Esophagus squamous epithelium (tissue), 5 donors: ENCODE measurements around the gene MT1M. TPM values are rescaled to one million over a fixed set of nuclear protein-coding genes. Genes with fewer than 3 reads are reported as not detected.

Experiments used
- DNase-seq: peaks from one replicate; lab custom pipeline; 2025; lab: John Stamatoyannopoulos, UW
- H3K27ac ChIP-seq, 4 donors: fragments of 200-600 bp; sonication (generic); one replicate each; pipeline ENCODE4 v1.5.1; 2016 to 2019; ENCODE audit warnings: mild to moderate bottlenecking in 1 of 4
- H3K27me3 ChIP-seq, 4 donors: fragments of 200-600 bp; sonication (generic); 1 replicate in 3 of 4; 2 replicates in 1 of 4; pipeline versions ENCODE4 v1.5.1 to v1.6.0; 2017 to 2021; ENCODE audit warnings: antibody characterized with exemption in 1 of 4
- H3K36me3 ChIP-seq, 3 donors: fragments of 200-600 bp; sonication (generic); one replicate each; pipeline ENCODE4 v1.5.1; 2016 to 2019
- H3K4me1 ChIP-seq, 3 donors: fragments of 200-600 bp; sonication (generic); one replicate each; pipeline ENCODE4 v1.5.1; 2017 to 2019
- H3K4me3 ChIP-seq, 4 donors: fragments of 200-600 bp; sonication (generic); 1 replicate in 3 of 4; 2 replicates in 1 of 4; pipeline ENCODE4 v1.5.1; 2016 to 2019; ENCODE audit warnings: mild to moderate bottlenecking in 2 of 4, moderate library complexity in 1 of 4
- H3K9me3 ChIP-seq, 3 donors: fragments of 200-600 bp; sonication (generic); one replicate each; pipeline ENCODE4 v1.5.1; 2016 to 2019
- POLR2A ChIP-seq, 4 donors: fragments of 450-650 bp; IDR thresholded peaks; one replicate each; pipeline ENCODE4 v1.6.1; 2017; ENCODE audit warnings: antibody characterized with exemption in 4 of 4, mild to moderate bottlenecking in 4 of 4, moderate library complexity in 3 of 4
- WGBS, 2 donors: methylation state at CpG; one replicate each; pipeline ENCODE4 v1.1.5; 2018; 5-methylcytosine and 5-hydroxymethylcytosine counted together
- intact Hi-C: fragments of 100-400 bp; cut with DNase I; formaldehyde crosslinking; loops from one replicate; pipeline ENCODE4 v1.15.0; 2022
- total RNA-seq, 4 donors: library from RNA; depleted of rRNA; stranded (reverse); fragments of >200 nt; gene quantifications; one replicate each; pipeline ENCODE4 v1.1.0, GENCODE V29; 2016
- TF ChIP-seq, protein P1 (sequence below), 6 experiments: fragments of 450-650 bp in 4 of 6; fragments of 200-600 bp in 2 of 6; sonication (generic) in 2 of 6; IDR thresholded peaks; one replicate each; pipeline ENCODE4 v1.5.1; 2016 to 2019; ENCODE audit warnings: antibody characterized with exemption in 6 of 6, mild to moderate bottlenecking in 4 of 6, moderate library complexity in 4 of 6
- donor health status: DM: yes; HTN: yes; CAD: no.

MT1M gene
- total RNA-seq, 4 donors from 2014 or later = 0.57 to 7.4 (median 4.8) TPM; not detected in 1

DNA sequence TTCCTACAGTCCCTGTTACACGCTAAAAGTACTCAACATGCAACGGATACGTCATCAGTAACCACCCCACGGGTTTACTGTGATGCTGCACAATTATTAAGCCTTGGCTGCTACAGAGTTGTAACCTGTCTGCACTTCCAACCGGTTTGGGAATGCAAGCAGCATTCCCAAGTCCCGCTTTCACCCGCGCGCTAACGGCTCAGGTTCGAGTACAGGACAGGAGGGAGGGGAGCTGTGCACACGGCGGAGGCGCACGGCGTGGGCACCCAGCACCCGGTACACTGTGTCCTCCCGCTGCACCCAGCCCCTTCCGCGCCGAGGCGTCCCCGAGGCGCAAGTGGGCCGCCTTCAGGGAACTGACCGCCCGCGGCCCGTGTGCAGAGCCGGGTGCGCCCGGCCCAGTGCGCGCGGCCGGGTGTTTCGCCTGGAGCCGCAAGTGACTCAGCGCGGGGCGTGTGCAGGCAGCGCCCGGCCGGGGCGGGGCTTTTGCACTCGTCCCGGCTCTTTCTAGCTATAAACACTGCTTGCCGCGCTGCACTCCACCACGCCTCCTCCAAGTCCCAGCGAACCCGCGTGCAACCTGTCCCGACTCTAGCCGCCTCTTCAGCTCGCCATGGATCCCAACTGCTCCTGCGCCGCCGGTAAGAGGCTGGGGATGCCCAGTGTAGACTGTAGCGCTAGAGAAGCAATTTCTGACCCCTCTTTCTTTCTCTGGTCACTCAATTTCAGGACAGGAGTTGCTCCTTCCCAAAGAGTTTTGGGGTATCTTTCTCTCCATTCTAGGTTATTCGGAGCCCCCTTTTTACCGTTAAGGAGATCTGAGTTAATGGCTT is 24.2 kb upstream of the MT1M start, which contains the start of gene MT2A:
Gene MT2A, plus strand, starts transcription at position 542 of the 833 bp plus-strand sequence. Its CDS starts 72 bp downstream, at position 614.
- peak; percentile 62 for DNase-seq
- 4 to 6% methylated on average over 16 to 23 of the region's 62 CpGs for WGBS, 2 donors
- TF ChIP-seq, protein P1, sequence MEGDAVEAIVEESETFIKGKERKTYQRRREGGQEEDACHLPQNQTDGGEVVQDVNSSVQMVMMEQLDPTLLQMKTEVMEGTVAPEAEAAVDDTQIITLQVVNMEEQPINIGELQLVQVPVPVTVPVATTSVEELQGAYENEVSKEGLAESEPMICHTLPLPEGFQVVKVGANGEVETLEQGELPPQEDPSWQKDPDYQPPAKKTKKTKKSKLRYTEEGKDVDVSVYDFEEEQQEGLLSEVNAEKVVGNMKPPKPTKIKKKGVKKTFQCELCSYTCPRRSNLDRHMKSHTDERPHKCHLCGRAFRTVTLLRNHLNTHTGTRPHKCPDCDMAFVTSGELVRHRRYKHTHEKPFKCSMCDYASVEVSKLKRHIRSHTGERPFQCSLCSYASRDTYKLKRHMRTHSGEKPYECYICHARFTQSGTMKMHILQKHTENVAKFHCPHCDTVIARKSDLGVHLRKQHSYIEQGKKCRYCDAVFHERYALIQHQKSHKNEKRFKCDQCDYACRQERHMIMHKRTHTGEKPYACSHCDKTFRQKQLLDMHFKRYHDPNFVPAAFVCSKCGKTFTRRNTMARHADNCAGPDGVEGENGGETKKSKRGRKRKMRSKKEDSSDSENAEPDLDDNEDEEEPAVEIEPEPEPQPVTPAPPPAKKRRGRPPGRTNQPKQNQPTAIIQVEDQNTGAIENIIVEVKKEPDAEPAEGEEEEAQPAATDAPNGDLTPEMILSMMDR (IDR thresholded peaks at IDR 0.05) = no peak
- peak in 3 of 4 donors; percentile 49 to 98 (median 91) for TF ChIP-seq POLR2A (IDR thresholded peaks at IDR 0.05)
- Histone ChIP-seq H3K4me1 (peaks cover 39 to 69% (median 49%) of the 10 kb centered on the region in 3 donors), H3K27me3 (no peaks in the 10 kb centered on the region), H3K27ac (peak within 1 kb of the TSS; percentile 82 to 95 (median 90)), H3K4me3 (peak within 1 kb of the TSS; percentile 39 to 66 (median 62)), H3K36me3 (no peaks in the 10 kb centered on the region), H3K9me3 (no peaks in the 10 kb centered on the region)
- intact Hi-C loops = loop anchor here (10.0 kb wide), 1 partner anchor 87 kb away; no protein-coding TSS in a partner anchor

DNA sequence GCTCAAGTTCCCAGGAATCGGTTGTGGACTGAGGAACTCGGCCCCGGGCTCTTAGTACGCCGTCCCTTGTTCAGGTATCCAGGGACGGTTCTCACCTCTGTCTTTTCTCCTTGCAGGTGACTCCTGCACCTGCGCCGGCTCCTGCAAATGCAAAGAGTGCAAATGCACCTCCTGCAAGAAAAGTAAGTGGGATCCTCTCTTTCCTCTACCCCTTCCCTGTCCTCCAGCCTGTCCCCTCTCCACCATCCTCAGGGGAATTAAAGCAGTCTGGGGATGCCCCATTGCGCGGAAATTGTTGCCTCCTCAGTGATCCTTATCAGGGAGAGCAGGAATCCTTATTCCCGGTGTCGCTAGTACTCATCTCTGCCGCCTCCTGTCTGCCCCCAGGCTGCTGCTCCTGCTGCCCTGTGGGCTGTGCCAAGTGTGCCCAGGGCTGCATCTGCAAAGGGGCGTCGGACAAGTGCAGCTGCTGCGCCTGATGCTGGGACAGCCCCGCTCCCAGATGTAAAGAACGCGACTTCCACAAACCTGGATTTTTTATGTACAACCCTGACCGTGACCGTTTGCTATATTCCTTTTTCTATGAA is 23.5 kb upstream of the MT1M start:
- no peak for DNase-seq
- no peak for TF ChIP-seq POLR2A (IDR thresholded peaks at IDR 0.05)
- TF ChIP-seq, protein P1 (IDR thresholded peaks at IDR 0.05) = no peak
- intact Hi-C loops = loop anchor here (10.0 kb wide), 1 partner anchor 86 kb away; no protein-coding TSS in a partner anchor
- WGBS, 2 donors = 0% methylated on average over 13 to 19 of the region's 21 CpGs
- Histone ChIP-seq H3K27me3 (no peaks in the 10 kb centered on the region), H3K36me3 (no peaks in the 10 kb centered on the region), H3K4me1 (peaks cover 39 to 69% (median 49%) of the 10 kb centered on the region in 3 donors), H3K9me3 (no peaks in the 10 kb centered on the region), H3K27ac (peak overlapping the region; percentile 82 to 95 (median 90)), H3K4me3 (peak overlapping the region; percentile 39 to 66 (median 62))

DNA sequence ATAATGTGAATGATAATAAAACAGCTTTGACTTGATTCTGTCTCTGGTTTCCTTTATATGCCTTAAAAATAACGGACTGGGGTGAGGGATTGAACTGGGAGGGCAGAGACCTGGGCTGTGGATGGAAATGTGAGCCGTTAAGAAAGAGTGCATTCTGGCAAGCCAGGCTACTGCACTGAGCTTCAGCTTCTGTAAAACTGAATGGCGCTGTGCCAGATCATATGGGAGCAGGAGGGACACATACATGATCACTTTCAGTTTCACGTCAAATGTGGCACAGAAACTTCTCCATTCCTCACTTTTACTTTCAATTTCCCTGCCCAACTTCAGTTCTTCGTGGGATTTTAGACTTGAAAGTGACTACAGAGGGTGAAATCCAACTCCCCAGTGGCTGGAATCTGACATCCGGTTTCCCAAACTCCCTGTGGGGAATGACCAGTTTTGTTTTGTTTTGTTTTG is 23.0 kb upstream of the MT1M start:
- H3K4me1 ChIP-seq = peaks cover 39 to 69% (median 49%) of the 10 kb centered on the region in 3 donors
- intact Hi-C loops = loop anchor here (10.0 kb wide), 1 partner anchor 85 kb away; no protein-coding TSS in a partner anchor
- H3K4me3 ChIP-seq = peak overlapping the region; percentile 39 to 66 (median 62)
- no peaks in the 10 kb centered on the region for H3K36me3 ChIP-seq
- peak; percentile 30 for DNase-seq
- WGBS, 2 donors = 0 to 1% methylated on average over 6 of the region's 6 CpGs
- TF ChIP-seq POLR2A (IDR thresholded peaks at IDR 0.05) = no peak
- TF ChIP-seq, protein P1 (IDR thresholded peaks at IDR 0.05) = peak in 1 of 6 experiments; percentile 10
- H3K27ac ChIP-seq = peak overlapping the region; percentile 82 to 95 (median 90)
- no peaks in the 10 kb centered on the region for H3K27me3 ChIP-seq
- H3K9me3 ChIP-seq = no peaks in the 10 kb centered on the region

DNA sequence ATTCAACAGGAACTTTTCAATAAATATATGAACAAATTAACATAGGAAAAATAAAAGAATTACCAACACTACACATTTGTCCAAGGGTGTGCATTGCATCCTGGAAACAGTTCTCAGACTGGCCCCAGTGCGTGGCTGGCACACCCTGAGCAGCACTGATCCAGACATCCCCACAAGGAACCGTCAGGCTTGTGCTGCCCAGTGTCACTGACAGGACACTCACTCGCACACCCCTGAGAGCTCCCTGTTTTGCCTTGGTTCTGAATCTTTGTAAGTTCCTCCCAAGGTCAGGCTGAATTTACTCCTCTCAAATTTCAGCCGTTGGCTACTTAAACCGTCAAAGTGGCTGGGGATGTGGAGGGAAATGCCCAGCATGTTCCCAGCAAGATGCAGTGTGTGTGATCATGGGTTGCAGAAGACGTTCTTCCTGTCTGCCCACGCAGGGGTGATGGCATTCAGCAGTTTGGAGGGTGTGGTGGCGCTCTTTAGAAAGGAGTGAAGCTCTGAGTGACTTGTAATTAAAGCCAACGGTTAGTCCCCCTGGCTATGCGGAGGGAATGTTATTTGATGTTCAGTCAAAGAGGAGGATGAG is 22.3 kb upstream of the MT1M start:
- TF ChIP-seq POLR2A (IDR thresholded peaks at IDR 0.05) = peak in 2 of 4 donors; percentile 30 to 44
- TF ChIP-seq, protein P1 (IDR thresholded peaks at IDR 0.05) = no peak
- DNase-seq = no peak
- Histone ChIP-seq H3K27me3 (no peaks in the 10 kb centered on the region), H3K36me3 (no peaks in the 10 kb centered on the region), H3K4me1 (peaks cover 39 to 69% (median 49%) of the 10 kb centered on the region in 3 donors), H3K27ac (peak overlapping the region; percentile 82 to 95 (median 90)), H3K9me3 (no peaks in the 10 kb centered on the region), H3K4me3 (peak overlapping the region in 3 of 4 donors; percentile 59 to 66 (median 66))
- WGBS, 2 donors = 4 to 10% methylated on average over 9 to 10 of the region's 10 CpGs
- intact Hi-C loops = no loop called here
